H1 (cell line): ENCODE measurements around the gene NHLH1. TPM values are rescaled to one million over a fixed set of nuclear protein-coding genes. Genes with fewer than 3 reads are reported as not detected.
A peak's percentile ranks its signal among the peaks of the same experiment; 100 is the strongest.

Experiments
- ATF2 ChIP-seq: IDR thresholded peaks from 2 replicates; pipeline ENCODE4 v1.6.1; 2012; ENCODE audit warnings: low read length, inconsistent platforms
- BCL11A ChIP-seq, 2 experiments: IDR thresholded peaks; one replicate each; pipeline ENCODE4 v1.6.1; 2011; ENCODE audit warnings: low read depth in 2 of 2, low read length in 2 of 2, mild to moderate bottlenecking in 2 of 2
- HDAC2 ChIP-seq, 2 experiments: fragments of 300-600 bp in 1 of 2; sonication (generic) in 1 of 2; IDR thresholded peaks; 2 replicates each; pipeline ENCODE4 v1.6.1; 2011 to 2012; ENCODE audit warnings: low read depth in 2 of 2, low read length in 2 of 2, mild to moderate bottlenecking in 2 of 2, moderate library complexity in 2 of 2, borderline replicate concordance in 1 of 2, inconsistent platforms in 1 of 2
- KDM1A ChIP-seq: fragments of 200-600, 300-600 bp; sonication (generic); IDR thresholded peaks from 2 replicates; pipeline ENCODE4 v1.7.1; 2016; ENCODE audit warnings: mild to moderate bottlenecking, low read length, borderline replicate concordance
- MAX ChIP-seq: IDR thresholded peaks from 2 replicates; pipeline ENCODE4 v1.6.1; 2012; ENCODE audit warnings: inconsistent platforms
- RFX5 ChIP-seq: IDR thresholded peaks from 2 replicates; pipeline ENCODE4 v1.6.1; 2011; ENCODE audit warnings: low read depth, low read length, improper control_type of control experiment, borderline replicate concordance
- SAP30 ChIP-seq: fragments of 300-600 bp; sonication (generic); IDR thresholded peaks from 2 replicates; pipeline ENCODE4 v1.7.1; 2012; ENCODE audit warnings: low read length, moderate library complexity, mild to moderate bottlenecking, inconsistent platforms; ENCODE audit not compliant: insufficient read depth, insufficient replicate concordance
- TAF7 ChIP-seq: optimal IDR thresholded peaks from 2 replicates; pipeline ENCODE3; 2011; ENCODE audit warnings: low read depth, mild to moderate bottlenecking, inconsistent platforms, low read length, moderate library complexity, borderline replicate concordance
- polyA plus RNA-seq, 7 experiments: library from polyadenylated mRNA; depleted of rRNA in 3 of 7; stranded (reverse) in 5 of 7; unstranded in 2 of 7; fragments of >200 nt in 5 of 7; fragments of 200-250 nt in 2 of 7; gene quantifications; 1 replicate in 5 of 7; 2 replicates in 1 of 7; 4 replicates in 1 of 7; pipeline versions ENCODE4 v1.2.1 to v1.2.3, GENCODE V29; 2011 to 2013; ENCODE audit warnings: missing spikeins in 2 of 7, mixed read lengths in 2 of 7
- total RNA-seq: library from RNA; stranded (reverse); fragmentation: NEBNext Ultra II Directional; extraction: Animal tissue kit (Norgen Biotek cat#: 25700); gene quantifications from 2 replicates; pipeline ENCODE4 v1.2.1, GENCODE V29; 2021

The NHLH1 gene
- total and polyA plus RNA-seq, 2 of the 8 experiments (the other 6 are each of a cell fraction or from before 2014, with no cell fraction given), result 0.39 to 0.91 TPM

GRCh38 chr1:160400646-160401486 is 34.0 kb downstream of the NHLH1 start (continued):
- no peak for TF ChIP-seq ATF2
- TF ChIP-seq RFX5, result no peak
- no peak; a peak in 1 of 4 replicates for TF ChIP-seq HDAC2 (IDR thresholded peaks at IDR 0.05; ENCODE audit: borderline replicate concordance in 1 of 2, low read depth in 2 of 2, low read length in 2 of 2)
- peak; percentile 38; the same call in 1 of the 2 replicates for TF ChIP-seq KDM1A
- TF ChIP-seq BCL11A (IDR thresholded peaks at IDR 0.05; ENCODE audit: low read depth in 2 of 2, low read length in 2 of 2), result no peak
- no peak for TF ChIP-seq MAX
- TF ChIP-seq SAP30, result no peak
- peak; percentile 9 for TF ChIP-seq TAF7
